NCI-H82 treated with DMSO at 0.1 percent for 48 hours (cell line): ENCODE data around the gene SSR1.

Experiments used
- DNase-seq: peaks from one replicate; lab custom pipeline; 2025; ENCODE audit not compliant: unreplicated experiment; lab: John Stamatoyannopoulos, UW

The SSR1 gene

DNA sequence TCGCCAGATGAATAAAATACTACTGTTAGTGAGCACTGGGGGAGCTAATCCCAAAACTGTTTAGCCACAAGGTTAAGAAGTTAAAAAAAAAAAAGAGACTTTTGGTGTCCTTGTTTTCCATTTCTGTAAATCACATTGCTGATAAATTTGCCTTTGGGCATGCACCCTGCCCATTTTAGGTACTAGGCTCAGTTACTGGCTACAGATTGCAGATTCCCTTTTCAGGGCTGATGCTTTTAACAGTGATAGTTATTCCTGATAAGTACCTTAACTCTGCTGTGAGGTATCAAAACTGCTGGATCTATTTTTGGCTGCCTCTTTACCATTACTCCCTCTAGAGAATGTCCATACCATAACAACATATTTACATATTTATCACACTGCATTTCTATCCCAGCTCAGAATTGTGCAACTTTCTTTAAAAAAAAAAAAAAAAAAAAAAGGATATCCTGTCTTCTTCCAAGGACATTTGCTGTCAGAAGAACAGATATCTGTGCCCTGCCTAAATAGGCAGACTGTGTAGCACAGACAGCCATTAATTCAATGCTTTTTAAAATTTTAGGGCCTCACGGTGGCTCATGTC lies 94.5 kb downstream of the SSR1 start:
- no peak for DNase-seq
